Epidermal melanocyte (primary cell): ENCODE measurements around the gene CLASP2.
"Not testable (repeated sequence)": the region's sequence is repeated elsewhere in the genome, so short reads cannot be mapped to it uniquely, and the experiment has no call there.

ENCODE experiments used
- DNase-seq: peaks from one replicate; pipeline ENCODE4 v3.0.0; 2011; ENCODE audit warnings: low spot score; ENCODE audit not compliant: insufficient read length

CLASP2 gene

DNA sequence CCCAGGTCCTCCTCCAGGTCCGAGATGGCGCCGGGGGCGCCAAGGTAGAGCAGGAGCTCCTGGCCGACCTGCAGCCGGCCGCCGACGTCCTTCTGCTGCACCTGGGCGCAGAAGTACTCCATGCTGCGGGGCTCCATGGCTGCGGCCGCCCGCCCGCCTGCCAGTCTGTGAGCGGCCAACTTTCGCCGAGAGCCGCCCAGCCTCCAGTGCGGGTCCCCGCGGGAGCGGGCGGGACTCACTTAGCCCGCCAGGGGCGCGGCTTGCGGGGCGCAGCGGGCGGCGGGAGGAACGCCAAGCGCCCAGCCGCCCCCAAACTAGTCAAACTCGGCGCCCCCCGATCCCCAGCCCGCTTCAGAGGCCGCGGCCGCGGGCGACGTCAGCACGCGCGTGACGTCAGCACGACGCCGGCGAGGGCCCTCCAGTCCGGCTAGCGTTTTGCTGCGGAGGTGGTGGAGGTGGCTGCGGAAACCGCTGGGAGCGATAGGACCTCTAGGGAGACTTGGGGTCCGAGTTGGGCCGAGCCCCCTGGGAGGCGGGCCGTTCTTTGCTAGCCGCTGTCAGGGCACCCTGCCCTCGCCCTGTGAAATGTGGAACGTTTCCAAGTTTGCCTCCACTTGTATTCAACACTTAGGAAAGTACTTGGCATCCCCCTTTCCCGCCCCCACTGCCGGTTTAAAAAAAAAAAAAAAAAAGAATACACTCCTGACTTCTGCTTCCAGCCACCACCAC is at the start of gene CLASP2:
TSS of gene CLASP2 (minus strand) at position 389 of the 729 bp plus-strand sequence. CDS start at position 137, 252 bp downstream.
- DNase-seq, result peak; percentile 67

DNA sequence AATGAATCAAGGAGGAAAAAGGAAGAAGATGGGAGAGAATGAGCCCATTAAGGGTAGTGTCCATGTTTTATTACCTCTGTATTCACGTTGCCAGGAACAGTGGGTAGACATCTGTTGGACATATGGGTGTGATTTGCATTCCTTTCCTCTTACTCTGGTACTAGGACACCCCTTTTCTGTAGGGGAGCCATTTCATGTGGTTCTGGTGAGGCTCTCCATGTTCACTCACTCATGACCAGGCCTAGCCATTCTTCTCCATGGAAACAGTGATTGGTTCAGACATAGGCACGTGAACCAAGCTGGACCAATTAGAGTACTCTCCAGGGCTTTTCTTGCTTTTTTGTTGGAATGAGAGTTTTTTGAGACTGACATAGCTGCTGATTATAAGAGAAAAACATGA is 40.8 kb upstream of the CLASP2 start:
- DNase-seq, result peak; percentile 46

DNA sequence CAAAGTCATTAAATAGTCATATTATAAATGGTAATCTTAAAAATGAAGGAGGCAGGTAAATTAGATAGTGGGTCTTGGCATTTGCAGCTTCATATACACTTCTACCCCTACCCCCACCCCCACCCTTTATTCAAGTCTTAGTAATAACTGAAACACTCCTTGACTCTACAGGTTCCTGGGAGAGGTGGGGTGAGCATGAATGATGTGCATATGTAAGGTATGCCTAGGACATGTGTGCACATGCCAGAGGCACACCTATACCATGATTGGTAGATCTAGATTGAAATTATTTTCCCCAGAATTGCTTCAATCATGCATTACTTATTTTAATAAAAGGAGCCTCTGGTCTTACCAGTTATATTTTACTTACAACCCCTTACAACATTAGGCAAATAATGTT is 40.2 kb upstream of the CLASP2 start:
- DNase-seq, result no peak

DNA sequence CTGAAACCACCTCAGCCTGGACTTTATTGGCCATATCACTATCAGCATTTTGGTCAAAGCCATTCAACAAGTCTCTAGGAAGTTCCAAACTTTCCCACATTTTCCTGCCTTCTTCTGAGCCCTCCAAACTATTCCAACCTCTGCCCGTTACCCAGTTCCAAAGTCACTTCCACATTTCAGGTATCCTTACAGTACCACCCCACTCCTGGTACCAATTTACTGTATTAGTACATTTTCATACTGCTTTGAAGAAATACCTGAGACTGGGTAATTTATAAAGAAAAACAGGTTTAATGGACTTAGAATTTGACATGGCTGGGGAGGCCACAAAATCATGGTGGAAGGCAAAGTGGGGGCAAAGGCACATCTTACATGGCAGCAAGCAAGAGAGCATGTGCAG is 36.3 kb upstream of the CLASP2 start:
- not testable (repeated sequence) for DNase-seq

DNA sequence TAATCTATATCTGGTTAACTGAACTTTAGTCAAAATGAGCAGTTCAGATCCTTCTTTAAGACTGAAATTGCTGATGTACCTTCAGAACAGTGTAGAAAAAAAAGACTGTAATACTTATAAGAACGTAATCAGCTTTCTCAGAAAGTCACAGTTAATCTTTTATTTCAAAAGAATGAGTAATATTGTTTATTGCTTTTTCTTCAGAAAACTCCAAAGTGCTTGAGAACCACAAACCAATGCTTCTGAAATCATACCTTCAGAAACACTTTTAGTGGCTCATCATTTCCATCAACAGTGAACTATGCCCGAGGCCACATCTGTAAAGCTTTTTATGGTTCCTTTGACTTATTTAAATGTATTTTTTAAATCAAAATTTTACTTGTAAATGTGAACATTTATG is 33.3 kb upstream of the CLASP2 start:
- no peak for DNase-seq

DNA sequence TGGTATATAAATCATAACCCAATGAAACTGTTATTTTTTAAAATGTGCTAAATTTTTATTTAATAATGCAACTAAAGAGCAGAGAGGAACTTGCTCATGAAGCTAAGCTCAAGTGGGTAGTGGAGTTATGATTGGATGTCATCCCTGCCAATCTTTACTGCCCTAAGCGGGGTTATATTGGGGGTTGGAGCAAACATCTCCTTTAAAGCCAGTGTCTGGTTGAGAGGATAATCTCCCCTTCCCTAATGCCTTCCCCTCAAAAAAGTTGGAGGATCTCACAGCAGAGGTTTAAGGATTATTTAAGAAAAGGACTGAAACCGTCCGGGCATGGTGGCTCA is 32.1 kb upstream of the CLASP2 start:
- no peak for DNase-seq

DNA sequence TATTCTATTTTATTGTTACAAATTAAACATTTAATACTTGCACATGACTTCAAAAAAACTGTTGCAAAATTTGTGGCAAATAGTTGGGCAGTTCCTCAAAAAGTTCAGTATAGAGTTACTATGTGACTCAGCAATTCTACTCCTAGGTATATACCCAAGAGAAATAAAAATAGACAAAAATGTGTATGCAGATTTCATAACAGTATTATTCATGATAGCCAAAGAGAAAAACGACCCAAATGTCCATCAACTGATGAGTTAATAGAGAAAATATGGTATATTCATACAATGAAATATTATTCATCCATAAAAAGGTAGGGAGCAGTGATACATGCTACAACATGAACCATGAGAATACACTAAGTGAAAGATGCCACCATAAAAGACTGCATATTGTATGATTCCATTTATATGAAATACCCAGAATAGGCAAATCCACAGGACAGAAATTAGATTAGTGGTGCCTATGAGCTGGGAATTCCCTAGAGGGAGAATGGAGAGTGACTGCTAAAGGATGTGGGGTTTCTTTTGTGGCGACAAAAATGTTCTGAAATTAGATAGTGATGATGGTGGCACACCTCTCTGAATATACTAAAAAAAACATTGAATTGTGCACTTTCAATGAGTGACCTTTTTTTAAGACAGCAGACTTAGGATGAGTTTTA is 31.6 kb upstream of the CLASP2 start:
- no peak for DNase-seq

DNA sequence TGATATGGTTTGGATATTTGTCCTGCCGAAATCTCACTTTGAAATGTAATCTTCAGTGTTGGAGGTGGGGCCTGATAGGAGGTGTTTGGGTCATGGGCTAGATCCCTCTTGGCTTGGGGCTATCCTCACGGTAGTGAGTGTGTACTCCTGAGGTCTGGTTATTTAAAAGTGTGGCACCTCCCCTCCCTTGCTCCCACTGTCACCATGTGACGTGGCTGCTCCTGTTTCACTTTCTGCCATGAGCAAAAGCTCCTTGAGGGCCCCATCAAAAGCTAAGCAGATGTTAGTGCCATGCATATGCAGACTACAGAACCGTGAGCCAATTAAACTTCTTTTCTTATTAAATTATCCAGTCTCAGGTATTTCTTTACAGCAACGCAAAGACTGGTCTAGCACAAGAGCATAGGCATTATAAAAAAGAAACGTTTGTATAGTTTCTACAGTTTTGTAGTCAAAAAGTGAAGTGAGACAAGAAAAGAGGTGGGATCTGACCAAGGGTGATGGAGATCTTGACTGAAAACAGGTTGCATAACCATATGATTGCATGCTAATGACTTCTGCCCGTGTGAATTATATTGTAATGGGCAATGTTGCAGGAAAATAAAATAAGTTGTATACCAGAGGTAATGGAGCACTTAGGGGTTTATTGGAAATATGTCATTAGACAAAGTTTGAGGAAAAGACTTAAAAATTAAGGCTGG is 28.5 kb upstream of the CLASP2 start:
- DNase-seq, result no peak

DNA sequence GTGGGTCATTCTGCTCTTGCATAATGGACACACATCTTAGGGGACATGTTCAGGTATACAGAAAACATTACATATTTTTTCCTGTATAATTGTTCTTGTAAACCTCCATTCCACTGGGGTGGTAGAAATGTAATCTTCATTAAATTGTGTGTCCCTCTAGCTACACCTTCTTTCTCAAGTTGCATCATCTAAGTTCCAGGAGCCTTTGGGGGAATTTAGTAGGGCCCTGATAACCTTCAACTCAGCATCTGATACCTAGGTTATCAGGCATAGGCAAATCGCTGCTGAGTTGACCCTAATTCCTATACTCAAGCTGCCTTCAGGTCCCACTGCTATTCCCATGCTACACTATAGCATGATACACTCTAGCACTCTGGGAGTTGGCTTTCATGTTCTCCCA is 19.1 kb upstream of the CLASP2 start:
- no peak for DNase-seq

DNA sequence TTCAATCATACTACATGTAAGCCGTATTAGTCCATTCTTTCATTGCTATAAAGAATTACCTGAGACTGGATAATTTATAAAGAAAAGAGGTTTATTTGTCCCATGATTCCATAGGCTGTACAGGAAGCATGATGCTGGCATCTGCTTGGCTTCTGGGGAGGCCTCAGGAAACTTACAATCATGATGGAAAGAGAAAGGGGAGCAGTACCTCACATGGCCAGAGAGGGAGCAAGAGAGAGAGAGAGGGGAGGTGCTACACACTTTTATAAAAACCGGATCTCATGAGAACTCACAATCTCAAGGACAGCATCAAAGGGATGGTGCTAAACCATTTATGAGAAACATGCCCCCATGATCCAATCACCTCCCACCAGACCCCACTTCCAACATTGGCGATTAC is 14.3 kb upstream of the CLASP2 start:
- no peak for DNase-seq

DNA sequence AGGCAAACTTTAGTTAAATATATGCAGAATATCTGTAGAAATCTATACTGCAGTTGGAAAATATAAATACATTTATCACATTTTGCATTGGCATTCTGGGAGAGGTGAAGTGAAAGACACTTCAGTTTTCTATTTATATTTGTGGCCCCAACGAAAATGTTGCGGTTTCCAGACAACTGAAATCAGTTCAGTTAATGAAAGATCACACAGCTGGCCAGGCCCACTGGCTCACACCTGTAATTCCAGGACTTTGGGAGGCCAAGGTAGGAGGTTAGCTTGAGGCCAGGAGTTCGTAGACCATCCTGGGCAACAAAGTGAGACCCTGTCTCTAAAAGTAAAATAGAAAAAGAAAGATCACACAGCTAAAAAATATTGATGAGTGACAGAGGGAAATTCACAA is 11.9 kb upstream of the CLASP2 start:
- no peak for DNase-seq

DNA sequence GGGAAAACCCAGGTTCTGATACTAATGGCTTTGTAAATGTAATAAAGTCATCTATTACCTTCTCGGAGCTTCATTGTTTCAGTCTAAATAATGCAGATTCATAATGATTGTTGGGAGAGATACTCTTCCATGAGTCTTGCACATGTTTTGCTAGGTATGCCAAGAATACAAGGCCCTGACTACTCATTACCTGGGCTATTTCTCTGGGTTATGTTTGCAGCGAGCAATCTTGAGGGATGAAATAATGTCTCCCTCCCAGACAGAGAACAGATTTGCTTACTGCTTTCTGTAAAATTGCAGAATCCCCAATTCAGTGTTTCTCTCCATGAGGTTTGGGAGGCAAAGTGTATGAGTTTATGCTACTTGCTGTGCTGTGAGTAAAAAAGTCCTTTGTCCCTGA is 6.2 kb upstream of the CLASP2 start:
- no peak for DNase-seq

DNA sequence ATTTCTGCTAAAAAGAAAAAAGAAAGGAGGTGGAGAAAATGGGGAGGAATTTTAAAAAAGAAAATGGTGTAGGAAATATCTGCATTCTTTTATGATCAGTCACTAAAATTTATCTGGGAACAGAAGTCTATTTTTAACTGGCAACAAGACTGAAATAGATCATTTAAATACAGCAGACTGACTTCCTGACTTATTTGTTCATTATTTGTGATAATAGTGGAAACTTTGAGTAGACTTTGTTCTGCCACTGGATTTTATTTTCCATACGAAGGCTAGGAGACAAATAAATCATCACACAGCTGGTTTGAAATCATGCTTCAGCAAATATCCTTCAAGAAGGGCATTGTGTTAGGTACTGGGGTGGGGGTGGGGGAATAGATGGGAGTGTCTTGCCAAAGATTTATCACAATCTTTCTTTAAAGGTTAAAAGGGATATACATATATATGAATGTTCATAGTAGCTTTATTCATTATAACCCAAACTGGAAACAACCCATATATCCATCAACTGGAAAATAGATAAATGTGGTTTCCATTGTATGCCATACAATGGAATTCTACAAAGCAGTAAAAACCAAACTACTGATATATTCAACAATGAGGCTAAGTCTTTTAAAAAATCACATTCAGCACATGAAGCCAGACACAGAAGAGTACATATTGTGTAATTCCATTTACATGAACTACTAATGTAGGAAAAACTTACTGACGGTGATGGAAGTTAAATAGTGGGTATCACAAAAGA is 4.7 kb upstream of the CLASP2 start:
- no peak for DNase-seq

DNA sequence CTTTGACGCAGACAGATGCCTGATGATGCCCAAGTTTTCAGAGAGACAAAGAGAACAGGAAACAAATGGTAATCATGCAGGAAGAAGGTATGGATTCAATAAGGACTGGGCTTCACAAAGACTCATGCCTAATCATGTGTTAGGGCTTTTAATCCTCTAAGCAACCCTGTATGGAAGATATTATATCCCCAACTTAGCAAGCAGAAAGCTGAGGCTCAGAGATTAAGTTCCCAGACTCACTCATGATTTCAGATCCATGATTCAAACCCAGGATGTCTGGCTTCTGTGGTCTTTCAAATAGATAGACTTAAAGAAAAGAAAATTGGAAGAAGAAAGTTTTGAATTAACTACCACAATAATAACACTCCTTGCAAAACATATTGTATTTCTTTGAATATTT is 4.1 kb upstream of the CLASP2 start:
- DNase-seq, result no peak

DNA sequence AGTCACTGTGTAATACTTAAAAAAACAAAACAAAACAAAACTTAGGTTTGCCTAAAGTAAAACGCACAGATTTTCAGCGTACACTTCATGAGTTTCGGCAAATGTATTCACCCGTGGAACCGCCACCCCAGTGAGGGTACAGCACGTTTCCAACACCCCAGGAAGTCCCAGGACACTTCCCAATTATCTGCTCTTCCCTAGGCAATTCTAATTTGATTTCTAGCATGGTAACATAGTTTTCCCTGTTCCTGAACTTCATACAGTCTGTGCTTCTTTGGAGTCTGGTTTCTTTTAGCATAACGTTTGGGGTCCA is 497 bp upstream of the CLASP2 start:
- no peak for DNase-seq

DNA sequence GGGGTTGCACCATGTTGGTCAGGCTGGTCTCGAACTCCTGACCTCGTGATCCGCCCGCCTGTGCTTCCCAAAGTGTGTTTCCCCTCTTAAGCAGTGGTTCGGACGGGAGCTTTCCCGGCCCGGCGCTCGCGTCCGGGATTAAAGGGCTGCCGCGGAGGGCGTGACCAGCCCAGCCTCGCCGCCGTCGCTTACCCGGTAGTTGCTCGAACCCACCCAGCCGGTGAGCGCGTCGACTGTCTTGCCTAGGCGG is 513 bp downstream of the CLASP2 start:
- peak; percentile 20 for DNase-seq

DNA sequence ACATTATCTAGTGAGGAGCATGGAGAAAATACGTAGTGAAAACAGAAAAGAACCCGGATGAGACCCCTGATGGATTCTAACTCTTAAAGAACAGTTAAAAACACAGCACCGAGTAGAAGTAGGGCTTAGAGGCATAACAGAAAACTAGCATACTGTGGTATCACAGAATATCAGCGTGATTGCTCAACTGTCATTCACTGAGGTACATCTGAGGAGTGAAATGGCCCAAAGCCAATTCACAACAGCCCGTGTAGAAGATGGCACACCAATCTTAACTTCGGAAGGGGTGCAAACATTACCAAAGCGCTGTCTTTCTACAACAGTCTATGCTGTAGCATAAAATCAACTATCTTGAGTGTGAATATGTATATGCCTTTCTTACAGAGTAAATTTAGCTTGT is 1.8 kb downstream of the CLASP2 start:
- DNase-seq, result no peak

DNA sequence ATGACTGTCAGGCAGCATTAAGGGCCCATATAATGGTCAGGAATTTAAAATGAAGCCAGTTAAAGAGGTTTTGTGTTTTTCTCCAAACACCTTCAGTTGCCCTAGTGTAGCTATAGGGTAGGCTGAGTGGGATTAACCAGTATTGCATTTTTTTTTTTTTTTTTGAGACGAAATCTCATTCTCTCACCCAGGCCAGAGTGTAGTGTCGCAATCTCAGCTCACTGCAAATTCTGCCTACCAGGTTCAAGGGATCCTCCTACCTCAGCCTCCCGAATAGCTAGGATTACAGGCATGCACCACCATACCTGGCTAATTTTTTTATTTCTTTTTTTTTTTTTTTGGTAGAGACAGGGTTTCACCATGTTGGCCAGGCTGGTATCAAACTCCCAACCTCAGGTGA is 7.0 kb downstream of the CLASP2 start:
- DNase-seq, result no peak

DNA sequence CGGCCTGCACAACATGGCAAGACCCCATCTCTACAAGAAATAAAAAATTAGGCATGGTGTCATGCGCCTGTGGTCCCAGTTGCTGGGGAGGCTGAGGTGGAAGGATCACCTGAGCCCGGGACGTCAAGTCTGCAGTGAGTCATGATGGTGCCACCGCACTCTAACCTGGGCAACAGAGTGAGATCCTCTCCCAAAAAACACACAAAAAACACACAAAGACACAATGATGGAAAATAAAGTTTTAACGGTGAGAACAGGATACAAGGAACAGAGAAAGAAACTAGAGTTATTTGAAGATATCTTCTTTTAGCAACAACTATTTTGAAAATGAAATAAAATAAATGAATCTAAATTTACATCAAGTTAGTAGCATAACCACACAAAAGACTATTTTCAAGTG is 12.0 kb downstream of the CLASP2 start:
- DNase-seq, result no peak

DNA sequence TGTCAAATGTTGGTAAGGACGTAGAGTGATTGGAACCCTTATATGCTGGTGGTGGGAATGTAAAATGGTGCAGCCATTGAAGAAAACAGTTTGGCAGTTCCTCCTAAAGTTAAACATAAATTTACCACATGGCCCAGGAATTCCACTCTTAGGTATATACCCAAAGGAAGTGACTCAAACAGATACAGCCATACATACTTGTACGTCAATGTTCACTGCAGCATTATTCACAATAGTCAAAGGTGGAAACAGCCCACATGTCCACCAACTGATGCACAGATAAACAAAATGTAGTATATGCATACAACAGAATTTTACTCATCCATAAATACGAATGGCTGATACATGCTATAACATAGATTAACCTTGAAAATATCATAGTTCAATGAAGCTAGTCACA is 13.2 kb downstream of the CLASP2 start:
- no peak for DNase-seq

DNA sequence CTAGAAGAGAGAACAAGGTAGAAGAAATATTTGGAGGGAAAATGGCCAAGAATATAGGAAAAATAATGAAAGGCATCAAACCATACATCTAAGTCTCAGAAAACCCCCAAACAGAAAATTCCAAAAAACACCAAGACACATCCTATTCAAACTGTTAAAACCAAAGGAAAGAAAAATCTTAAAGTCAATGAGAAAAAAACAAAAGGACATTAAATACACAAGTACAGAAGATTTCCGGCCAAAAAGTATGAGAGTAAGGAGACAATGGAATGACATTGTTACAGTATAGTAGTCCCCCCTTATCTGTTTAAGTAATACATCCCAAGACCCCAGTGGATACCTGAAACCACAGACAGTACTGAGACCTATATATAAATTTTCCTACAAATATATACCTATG is 18.8 kb downstream of the CLASP2 start:
- DNase-seq, result no peak

DNA sequence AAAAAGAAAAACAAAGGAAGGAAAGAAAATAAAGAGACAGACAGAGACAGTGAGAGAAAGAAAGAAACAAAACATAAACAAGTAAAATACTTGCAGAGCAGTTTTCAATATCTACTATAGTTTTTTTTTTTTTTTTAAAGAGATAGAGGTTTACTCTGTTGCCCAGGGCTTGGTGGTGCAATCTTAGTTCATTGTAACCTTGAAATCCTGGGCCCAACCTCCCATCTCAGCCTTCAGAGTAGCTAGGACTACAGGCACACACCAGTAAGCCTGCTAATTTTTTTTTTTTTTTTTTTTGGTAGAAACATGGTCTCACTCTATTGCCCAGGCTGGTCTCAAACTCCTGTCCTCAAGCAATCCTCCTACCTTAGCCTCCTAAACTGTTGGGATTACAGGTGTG is 23.1 kb downstream of the CLASP2 start:
- DNase-seq, result no peak

DNA sequence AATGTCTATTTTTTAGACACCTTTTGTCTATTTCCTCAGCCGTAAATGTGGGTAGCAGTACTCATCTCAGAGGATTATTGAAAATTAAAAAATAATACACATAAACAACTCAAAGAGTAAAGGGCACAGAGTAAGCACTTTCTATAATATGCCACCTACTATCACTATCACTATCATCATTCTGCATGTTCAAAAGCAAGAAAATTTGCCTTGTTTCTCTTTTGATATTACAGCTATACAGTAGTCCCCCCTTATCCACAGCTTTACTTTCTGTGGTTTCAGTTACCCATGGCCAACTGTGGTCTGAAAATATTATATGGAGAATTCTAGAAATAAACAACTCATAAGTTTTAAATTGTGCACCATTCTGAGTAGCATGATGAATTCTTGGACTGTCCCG is 27.7 kb downstream of the CLASP2 start:
- no peak for DNase-seq
